Left hindlimb (tissue), 1 donor: ENCODE data around the gene PCDHGA11.
"Not testable (repeated sequence)": the region's sequence is repeated elsewhere in the genome, so short reads cannot be mapped to it uniquely, and the experiment has no call there.

Experiments
- DNase-seq: peaks from one replicate; pipeline ENCODE4 v3.0.0-alpha.2; 2018

Gene PCDHGA11

GRCh38 chr5:141399555-141400258 is 21.1 kb upstream of the PCDHGA11 start:
- DNase-seq, result no peak

- DNase-seq, result peak; percentile 25
These were observed 18.2 kb upstream of the PCDHGA11 start, which contains the start of gene PCDHGA9 for GRCh38 chr5:141402553-141403243. PCDHGA9 (plus strand) TSS chr5:141402778; CDS start chr5:141402953, 175 bp downstream.

GRCh38 chr5:141403387-141403786 is 17.5 kb upstream of the PCDHGA11 start:
- no peak for DNase-seq

- DNase-seq, result not testable (repeated sequence)
These were observed 12.9 kb upstream of the PCDHGA11 start, which contains the start of gene PCDHGB6 for GRCh38 chr5:141407790-141408505. PCDHGB6 (plus strand) TSS chr5:141408021; CDS start chr5:141408203, 182 bp downstream.

GRCh38 chr5:141409598-141410306 is 11.1 kb upstream of the PCDHGA11 start:
- DNase-seq, result no peak

- no peak for DNase-seq
These were observed 9.3 kb upstream of the PCDHGA11 start for GRCh38 chr5:141411575-141411974.

- no peak for DNase-seq
These were observed 7.9 kb upstream of the PCDHGA11 start, which contains the start of gene PCDHGA10 for GRCh38 chr5:141412854-141413539. PCDHGA10 (plus strand) TSS chr5:141412987; CDS start chr5:141413176, 189 bp downstream.

GRCh38 chr5:141413540-141414069 is 7.2 kb upstream of the PCDHGA11 start:
- no peak for DNase-seq

GRCh38 chr5:141414548-141415274 is 6.1 kb upstream of the PCDHGA11 start:
- DNase-seq, result not testable (repeated sequence)

GRCh38 chr5:141415275-141415618 is 5.6 kb upstream of the PCDHGA11 start:
- not testable (repeated sequence) for DNase-seq

GRCh38 chr5:141417494-141418172 is 3.2 kb upstream of the PCDHGA11 start, which contains the start of gene PCDHGB7:
PCDHGB7 (plus strand) TSS chr5:141417677; CDS start chr5:141417860, 183 bp downstream.
- peak; percentile 66 for DNase-seq

GRCh38 chr5:141419074-141419880 is 1.6 kb upstream of the PCDHGA11 start:
- no peak for DNase-seq

GRCh38 chr5:141421489-141421855 is 621 bp downstream of the PCDHGA11 start:
- no peak for DNase-seq

GRCh38 chr5:141422742-141423291 is 2.0 kb downstream of the PCDHGA11 start:
- no peak for DNase-seq

- DNase-seq, result no peak
These were observed 7.1 kb downstream of the PCDHGA11 start for GRCh38 chr5:141427783-141428426.

GRCh38 chr5:141430332-141431113 is 9.7 kb downstream of the PCDHGA11 start, which contains the start of gene PCDHGA12:
PCDHGA12 (plus strand) TSS chr5:141430507; CDS start chr5:141430760, 253 bp downstream.
- peak; percentile 48 for DNase-seq

- DNase-seq, result no peak
These were observed 10.4 kb downstream of the PCDHGA11 start for GRCh38 chr5:141431286-141431685.

- not testable (repeated sequence) for DNase-seq
These were observed 11.5 kb downstream of the PCDHGA11 start for GRCh38 chr5:141432308-141432707.
